Chondrocyte (in vitro differentiated cells): ENCODE measurements around the gene CEP68. TPM values are rescaled to one million over a fixed set of nuclear protein-coding genes. Genes with fewer than 3 reads are reported as not detected.

Source experiments
- DNase-seq: peaks from one replicate; pipeline ENCODE4 v3.0.0; 2021; ENCODE audit warnings: mixed read lengths, low spot score
- H3K27ac Mint-ChIP-seq: one replicate; pipeline ENCODE4 v1.8.0; 2021; ENCODE audit warnings: mild to moderate bottlenecking, moderate library complexity, mixed read lengths; ENCODE audit not compliant: unreplicated experiment
- H3K27me3 Mint-ChIP-seq: 2 replicates; pipeline ENCODE4 v1.8.0; 2021; ENCODE audit warnings: low read depth, mixed read lengths
- H3K36me3 Mint-ChIP-seq: 2 replicates; pipeline ENCODE4 v1.8.0; 2021; ENCODE audit warnings: low read depth, mixed read lengths
- H3K4me1 Mint-ChIP-seq: 2 replicates; pipeline ENCODE4 v1.8.0; 2021; ENCODE audit warnings: low read depth, mild to moderate bottlenecking, mixed read lengths
- H3K4me3 Mint-ChIP-seq: one replicate; pipeline ENCODE4 v1.8.0; 2021; ENCODE audit warnings: mild to moderate bottlenecking, moderate library complexity, mixed read lengths; ENCODE audit not compliant: unreplicated experiment
- H3K9me3 Mint-ChIP-seq: 2 replicates; pipeline ENCODE4 v1.8.0; 2021; ENCODE audit warnings: low read depth, mixed read lengths
- CTCF ChIP-seq: fragments of 200-600 bp; sonication (generic); IDR thresholded peaks from 2 replicates; pipeline ENCODE4 v1.5.0; 2021; ENCODE audit warnings: antibody characterized with exemption, mild to moderate bottlenecking, moderate library complexity
- total RNA-seq: library from RNA; stranded (reverse); gene quantifications from 3 replicates; pipeline ENCODE4 v1.2.1, GENCODE V29; 2021

CEP68 gene
- total RNA-seq, 1 donor from 2014 or later, result 12.2 TPM

- H3K27ac Mint-ChIP-seq, result no peak overlapping the region
- DNase-seq, result no peak
- H3K4me1 Mint-ChIP-seq, result peaks cover 23% of the 10 kb centered on the region
- no peak overlapping the region for H3K4me3 Mint-ChIP-seq
- no peaks in the 10 kb centered on the region for H3K27me3 Mint-ChIP-seq
- H3K36me3 Mint-ChIP-seq, result peaks cover 38% of the 10 kb centered on the region
- no peaks in the 10 kb centered on the region for H3K9me3 Mint-ChIP-seq
- TF ChIP-seq CTCF, result no peak
Observed at GRCh38 chr2:65085148-65085547, 28.9 kb downstream of the CEP68 start.

- Mint-ChIP-seq H3K36me3 (peaks cover 36% of the 10 kb centered on the region), H3K27me3 (no peaks in the 10 kb centered on the region), H3K27ac (no peak overlapping the region), H3K4me1 (peaks cover 29% of the 10 kb centered on the region), H3K9me3 (no peaks in the 10 kb centered on the region), H3K4me3 (no peak overlapping the region)
- TF ChIP-seq CTCF, result no peak
- DNase-seq, result no peak
Observed at GRCh38 chr2:65092791-65093190, 36.6 kb downstream of the CEP68 start.

DNA sequence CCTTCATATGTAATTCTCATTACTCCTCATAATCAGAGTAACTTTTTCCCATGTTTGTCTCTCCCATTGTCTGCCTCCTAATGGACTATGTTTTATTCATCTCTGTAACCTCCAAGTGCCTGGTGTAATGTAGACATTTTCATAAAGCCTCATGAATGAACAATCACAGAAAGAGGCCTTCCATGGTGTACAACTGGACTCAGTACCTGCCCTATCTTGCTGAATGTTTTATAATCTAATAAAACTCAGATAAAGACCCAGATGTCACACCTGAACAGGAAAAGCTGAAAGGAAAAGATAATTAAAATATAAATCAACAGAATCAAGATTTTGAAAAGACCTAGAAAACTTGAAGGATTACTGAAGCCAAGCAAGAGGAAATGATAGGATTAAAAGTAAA is 37.0 kb downstream of the CEP68 start:
- H3K27ac Mint-ChIP-seq, result peak overlapping the region; percentile 13
- DNase-seq, result no peak
- no peak for TF ChIP-seq CTCF
- no peaks in the 10 kb centered on the region for H3K9me3 Mint-ChIP-seq
- no peak overlapping the region for H3K4me3 Mint-ChIP-seq
- H3K4me1 Mint-ChIP-seq, result peaks cover 25% of the 10 kb centered on the region
- H3K27me3 Mint-ChIP-seq, result no peaks in the 10 kb centered on the region
- H3K36me3 Mint-ChIP-seq, result peaks cover 32% of the 10 kb centered on the region

- Mint-ChIP-seq H3K4me3 (no peak overlapping the region), H3K9me3 (no peaks in the 10 kb centered on the region), H3K27ac (peak overlapping the region; percentile 66), H3K27me3 (no peaks in the 10 kb centered on the region), H3K36me3 (peaks cover 27% of the 10 kb centered on the region), H3K4me1 (peaks cover 17% of the 10 kb centered on the region)
- no peak for DNase-seq
- no peak for TF ChIP-seq CTCF
Observed at GRCh38 chr2:65096948-65097347, 40.7 kb downstream of the CEP68 start.

GRCh38 chr2:65097844-65098243 is 41.6 kb downstream of the CEP68 start:
- Mint-ChIP-seq H3K9me3 (no peaks in the 10 kb centered on the region), H3K4me3 (no peak overlapping the region), H3K4me1 (peaks cover 20% of the 10 kb centered on the region), H3K27ac (no peak overlapping the region), H3K36me3 (peaks cover 24% of the 10 kb centered on the region), H3K27me3 (no peaks in the 10 kb centered on the region)
- TF ChIP-seq CTCF, result no peak
- DNase-seq, result no peak
